ENCODE measurements around the gene FBXO39.

DNA sequence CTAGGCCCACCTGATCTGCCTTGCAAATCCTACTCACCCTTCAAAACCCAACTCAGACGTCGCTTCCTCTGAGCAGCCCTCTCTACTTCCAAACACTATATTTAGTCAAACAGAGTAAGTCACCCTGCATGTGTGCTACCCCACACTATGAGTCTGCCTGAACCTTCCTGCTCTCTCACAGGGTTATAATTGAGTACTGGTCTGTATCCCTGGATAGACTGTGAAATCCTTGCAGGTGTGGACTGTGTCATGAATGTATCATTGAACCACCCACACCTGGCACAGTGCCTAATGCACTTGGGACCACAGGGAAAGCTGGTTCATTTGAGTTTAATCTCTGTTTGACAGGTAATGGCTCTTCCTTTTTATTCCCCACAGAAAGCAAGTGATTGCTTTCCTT, 3.4 kb downstream of the FBXO39 start:
- TF ChIP-seq, protein P1, sequence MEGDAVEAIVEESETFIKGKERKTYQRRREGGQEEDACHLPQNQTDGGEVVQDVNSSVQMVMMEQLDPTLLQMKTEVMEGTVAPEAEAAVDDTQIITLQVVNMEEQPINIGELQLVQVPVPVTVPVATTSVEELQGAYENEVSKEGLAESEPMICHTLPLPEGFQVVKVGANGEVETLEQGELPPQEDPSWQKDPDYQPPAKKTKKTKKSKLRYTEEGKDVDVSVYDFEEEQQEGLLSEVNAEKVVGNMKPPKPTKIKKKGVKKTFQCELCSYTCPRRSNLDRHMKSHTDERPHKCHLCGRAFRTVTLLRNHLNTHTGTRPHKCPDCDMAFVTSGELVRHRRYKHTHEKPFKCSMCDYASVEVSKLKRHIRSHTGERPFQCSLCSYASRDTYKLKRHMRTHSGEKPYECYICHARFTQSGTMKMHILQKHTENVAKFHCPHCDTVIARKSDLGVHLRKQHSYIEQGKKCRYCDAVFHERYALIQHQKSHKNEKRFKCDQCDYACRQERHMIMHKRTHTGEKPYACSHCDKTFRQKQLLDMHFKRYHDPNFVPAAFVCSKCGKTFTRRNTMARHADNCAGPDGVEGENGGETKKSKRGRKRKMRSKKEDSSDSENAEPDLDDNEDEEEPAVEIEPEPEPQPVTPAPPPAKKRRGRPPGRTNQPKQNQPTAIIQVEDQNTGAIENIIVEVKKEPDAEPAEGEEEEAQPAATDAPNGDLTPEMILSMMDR (IDR thresholded peaks at IDR 0.05; ENCODE audit: insufficient read depth, low read length, poor library complexity, severe bottlenecking), result no peak
- no peak for TF ChIP-seq EZH2phosphoT487 (conservative IDR thresholded peaks at IDR 0.05; ENCODE audit: low read length)
